Vagina (tissue), 2 donors: ENCODE data around the gene KDM2A.

ENCODE experiments used
- CTCF ChIP-seq, 3 experiments: fragments of 450-650 bp in 2 of 3; fragments of 200-600 bp in 1 of 3; sonication (generic) in 1 of 3; IDR thresholded peaks; one replicate each; pipeline ENCODE4 v1.5.1; 2017 to 2019; ENCODE audit warnings: antibody characterized with exemption in 3 of 3, mild to moderate bottlenecking in 2 of 3, moderate library complexity in 2 of 3
- POLR2A ChIP-seq, 2 donors: fragments of 450-650 bp; IDR thresholded peaks; one replicate each; pipeline ENCODE4 v1.6.1; 2017; ENCODE audit warnings: antibody characterized with exemption in 2 of 2, mild to moderate bottlenecking in 2 of 2, moderate library complexity in 2 of 2
- POLR2AphosphoS5 ChIP-seq, 2 donors: sonication (generic); formaldehyde crosslinking; IDR thresholded peaks; one replicate each; pipeline ENCODE4 v1.9.0; 2017; ENCODE audit warnings: antibody characterized with exemption in 2 of 2, mild to moderate bottlenecking in 2 of 2, low read depth in 1 of 2; ENCODE audit not compliant: insufficient read depth in 1 of 2

DNA sequence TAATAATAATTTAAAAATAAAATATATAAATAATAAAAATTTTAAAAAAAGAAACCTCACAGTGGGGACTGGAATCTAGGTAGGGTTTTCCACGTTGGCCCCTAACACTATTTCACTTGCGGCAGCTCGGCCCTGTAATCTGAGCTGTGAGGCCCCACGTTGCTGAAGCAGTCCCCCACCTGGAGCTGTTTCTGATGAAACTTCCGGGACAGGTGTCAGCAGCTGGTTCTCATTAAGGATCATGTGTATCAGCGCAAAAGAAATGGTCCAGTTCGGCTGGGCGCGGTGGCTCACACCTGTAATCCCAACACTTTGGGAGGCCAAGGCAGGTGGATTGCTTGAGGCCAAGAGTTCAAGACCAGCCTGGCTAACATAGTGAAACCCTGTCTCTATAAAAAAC, 45.2 kb upstream of the KDM2A start:
- no peak for TF ChIP-seq POLR2AphosphoS5 (IDR thresholded peaks at IDR 0.05; ENCODE audit: insufficient read depth in 1 of 2, low read depth in 1 of 2)
- TF ChIP-seq CTCF (IDR thresholded peaks at IDR 0.05) = no peak
- no peak for TF ChIP-seq POLR2A (IDR thresholded peaks at IDR 0.05)
